Measurements from ENCODE around the gene DISC1.
"Not testable (repeated sequence)": the region's sequence is repeated elsewhere in the genome, so short reads cannot be mapped to it uniquely, and the experiment has no call there.

DNA sequence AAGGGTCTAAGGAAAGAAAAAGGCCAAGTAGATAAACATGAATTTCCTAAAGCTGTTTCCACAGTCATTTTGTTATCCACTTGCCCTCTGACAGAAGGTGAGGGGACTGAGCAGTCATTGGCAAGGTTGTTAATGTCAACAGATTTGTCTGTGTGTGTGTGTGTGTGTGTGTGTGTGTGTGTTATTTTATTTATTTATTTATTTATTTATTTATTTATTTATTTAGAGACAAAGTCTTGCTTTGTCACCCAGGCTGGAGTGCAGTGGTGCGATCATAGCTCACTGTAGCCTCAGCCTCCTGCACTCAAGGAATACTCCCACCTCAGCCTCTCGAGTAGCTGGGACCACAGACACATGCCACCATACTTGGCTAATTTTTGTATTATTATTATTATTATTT, 158.5 kb downstream of the DISC1 start:
- TF ChIP-seq POLR2A, CTCF (IDR thresholded peaks at IDR 0.05): not testable (repeated sequence)
